Activated T-helper 1 cell treated with Interleukin-2 at 50 U/mL for 16 hours (primary cell): ENCODE data around the gene GALNT17.

Experiments used
- DNase-seq: peaks from one replicate; pipeline ENCODE4 v3.0.0-alpha.2; 2020; ENCODE audit warnings: low read depth

GALNT17 gene

GRCh38 chr7:71393661-71394060 is 261.7 kb downstream of the GALNT17 start:
- DNase-seq, result no peak

DNA sequence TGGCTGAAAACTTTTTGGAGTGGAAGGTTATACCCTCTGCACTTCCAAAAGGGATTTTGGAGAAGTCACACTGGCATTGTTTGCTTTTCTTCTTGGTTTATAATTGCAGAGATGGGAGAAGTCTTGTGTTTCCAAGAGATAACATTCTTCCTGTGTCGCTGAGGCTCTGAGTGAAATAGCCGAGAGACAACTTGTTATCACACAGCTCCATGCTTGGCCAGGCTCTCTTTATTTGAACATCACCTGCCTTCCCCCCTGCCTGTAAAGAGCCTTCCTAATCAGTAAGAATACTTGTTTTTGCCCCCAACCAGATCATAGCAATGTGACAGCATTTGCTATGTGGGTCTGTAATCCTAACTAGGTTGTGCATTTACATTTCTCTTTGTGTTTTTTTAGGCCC is 270.7 kb downstream of the GALNT17 start:
- DNase-seq, result no peak

DNA sequence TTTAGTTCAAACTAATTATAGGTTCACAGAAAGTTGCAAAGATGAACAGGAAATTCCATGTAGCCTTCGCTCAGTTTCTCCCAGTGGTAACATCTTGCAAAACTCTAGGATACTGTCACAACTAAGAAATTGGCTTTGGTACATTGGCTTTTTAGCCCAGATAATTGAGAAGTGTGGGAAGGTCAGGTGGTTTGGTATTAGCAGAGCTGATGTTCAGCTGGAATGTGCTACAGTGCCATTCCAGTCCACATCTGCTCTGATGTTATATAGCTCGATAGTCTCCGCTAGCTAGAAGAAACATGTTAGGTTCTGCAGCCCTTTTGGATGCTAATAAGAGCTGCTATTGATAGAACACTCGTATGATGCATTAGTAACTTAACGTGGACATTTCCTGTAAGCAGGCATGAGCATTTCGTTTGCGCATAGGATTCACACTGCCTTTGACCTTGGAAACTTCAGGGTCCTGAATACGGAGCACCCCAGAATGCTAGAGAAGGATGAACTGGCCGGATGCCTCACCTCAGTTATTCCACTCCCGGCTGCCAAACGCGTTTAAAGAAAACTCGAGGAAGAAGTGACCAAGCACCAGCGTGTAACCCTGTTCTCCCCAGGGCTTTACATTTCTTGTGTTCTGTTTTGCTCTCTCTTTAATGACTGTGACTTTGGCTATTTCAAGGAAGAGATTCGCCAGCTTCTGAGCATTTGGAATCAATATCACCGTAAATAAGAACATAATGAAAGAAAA is 271.4 kb downstream of the GALNT17 start:
- DNase-seq, result no peak

DNA sequence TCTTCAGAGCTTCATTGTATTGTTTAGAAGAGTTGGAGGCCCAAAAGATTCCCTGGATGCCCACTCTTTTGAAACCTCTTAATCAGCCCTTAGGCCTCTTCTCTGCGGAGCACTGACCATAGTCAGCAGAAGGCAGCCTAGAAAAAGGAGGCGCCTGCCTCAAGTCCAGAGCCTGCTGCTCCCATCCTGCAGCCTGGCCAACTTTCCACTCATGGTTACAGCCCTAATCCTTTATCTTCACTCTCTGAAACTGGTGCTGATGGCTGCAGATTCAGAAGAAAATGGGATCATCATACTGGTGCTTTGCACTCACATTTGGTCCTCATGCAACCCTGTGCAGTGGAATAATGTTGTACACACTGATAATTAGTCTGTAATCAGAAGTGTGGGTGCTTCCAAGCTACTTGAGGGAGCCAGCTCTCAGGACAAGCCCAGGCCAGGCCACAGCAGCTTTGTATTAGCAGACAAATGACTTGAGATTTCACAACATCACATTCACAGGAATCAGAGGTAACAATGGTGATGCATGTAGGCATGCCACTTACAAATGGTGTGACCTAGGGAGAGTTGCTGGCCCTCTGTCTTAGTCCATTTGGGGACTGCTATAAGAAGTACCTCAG is 272.9 kb downstream of the GALNT17 start:
- no peak for DNase-seq

- DNase-seq, result no peak
Observed at GRCh38 chr7:71408271-71408670, 276.3 kb downstream of the GALNT17 start.

DNA sequence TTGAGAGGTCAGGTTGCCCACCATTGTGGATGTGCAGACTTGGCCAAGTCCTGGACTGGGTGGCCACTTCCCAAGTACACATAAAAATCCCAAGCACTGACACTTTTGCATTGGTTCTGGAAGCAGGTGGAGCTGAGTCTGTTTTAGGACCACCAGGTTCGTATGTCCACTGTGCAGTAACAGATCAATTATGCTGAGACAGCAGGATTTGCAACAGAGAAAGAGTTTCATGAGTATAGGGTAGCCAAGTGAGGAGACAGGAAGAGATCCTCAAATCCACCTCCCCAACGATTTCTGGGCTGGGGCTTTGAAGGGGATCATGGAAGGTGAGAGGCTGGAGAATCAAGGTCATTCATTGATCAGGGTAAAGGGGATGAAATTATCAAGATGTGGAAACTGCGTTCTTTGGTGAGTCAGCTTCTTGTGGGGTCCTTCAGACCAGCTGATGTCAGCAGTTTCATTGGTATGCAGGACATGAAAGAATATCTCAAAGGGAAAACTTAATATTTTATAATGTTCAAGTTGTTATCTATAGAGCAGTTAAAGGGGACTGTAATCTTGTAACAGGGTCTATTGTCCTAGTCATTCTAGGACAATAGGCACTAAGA is 277.7 kb downstream of the GALNT17 start:
- no peak for DNase-seq

DNA sequence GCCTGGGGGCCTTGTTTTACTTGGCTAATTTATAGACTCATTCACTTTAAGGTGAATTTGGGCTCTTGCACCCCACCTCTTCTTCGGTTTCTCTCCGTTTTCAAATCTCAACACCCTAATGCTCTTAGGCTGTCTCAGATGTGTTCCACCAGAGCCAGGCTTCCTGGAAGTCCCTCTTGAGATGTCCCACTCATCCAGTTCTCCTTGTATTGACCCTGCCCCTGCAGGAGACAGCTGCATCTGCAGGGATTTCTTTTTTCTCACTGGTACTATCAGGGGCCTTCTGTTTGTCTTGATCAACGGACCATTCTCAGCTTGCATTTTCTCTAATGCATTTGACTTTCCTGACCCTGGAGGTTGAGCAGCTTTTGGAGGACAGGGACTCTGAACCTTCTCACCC is 279.5 kb downstream of the GALNT17 start:
- no peak for DNase-seq

GRCh38 chr7:71414490-71414889 is 282.5 kb downstream of the GALNT17 start:
- DNase-seq, result no peak

GRCh38 chr7:71419546-71420337 is 287.8 kb downstream of the GALNT17 start:
- no peak for DNase-seq

- no peak for DNase-seq
Observed at GRCh38 chr7:71422104-71422503, 290.2 kb downstream of the GALNT17 start.

DNA sequence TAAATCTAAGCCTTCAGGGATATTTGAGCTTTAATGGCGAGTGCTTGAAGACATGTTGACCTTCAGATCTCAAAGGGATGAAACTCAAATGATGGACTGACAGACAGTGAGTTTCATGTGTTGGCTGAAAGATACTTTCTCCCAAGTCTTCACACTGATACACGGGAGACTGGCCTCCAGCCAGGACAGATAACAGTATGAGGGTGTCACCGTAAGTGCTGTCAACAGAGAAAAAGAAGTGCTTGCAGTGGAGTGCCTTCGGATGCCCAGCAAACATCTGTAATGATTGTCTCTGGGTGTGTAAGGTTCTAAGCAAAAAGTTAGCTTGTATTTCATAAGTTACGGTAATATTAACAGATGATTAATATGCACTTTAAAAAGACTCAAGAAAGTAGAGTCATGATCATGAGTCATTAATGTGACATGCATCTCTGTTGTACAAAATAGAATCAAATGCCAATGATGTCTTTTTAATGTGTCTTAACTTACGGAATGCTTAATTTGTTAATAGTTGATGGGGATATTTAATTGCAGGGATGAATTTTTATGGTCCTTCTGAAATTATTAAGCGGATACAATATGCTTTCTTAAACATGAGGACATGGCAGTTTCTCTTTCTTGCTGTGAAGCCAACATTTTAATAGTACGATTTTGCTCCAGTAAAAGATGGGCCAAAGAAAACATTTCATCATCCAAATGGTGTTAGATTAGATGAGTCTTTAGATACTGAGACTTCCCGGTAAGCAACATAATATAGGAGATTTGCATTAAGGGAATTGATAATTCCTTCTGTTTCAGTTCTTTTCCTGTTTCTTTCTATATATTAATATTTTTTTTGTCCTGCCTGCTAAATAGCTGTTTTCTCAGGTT is 292.5 kb downstream of the GALNT17 start:
- no peak for DNase-seq

GRCh38 chr7:71429083-71429482 is 297.1 kb downstream of the GALNT17 start:
- DNase-seq, result no peak

GRCh38 chr7:71430246-71430645 is 298.3 kb downstream of the GALNT17 start:
- DNase-seq, result no peak

GRCh38 chr7:71439321-71439720 is 307.4 kb downstream of the GALNT17 start:
- no peak for DNase-seq

GRCh38 chr7:71442492-71443190 is 310.7 kb downstream of the GALNT17 start:
- no peak for DNase-seq

- DNase-seq, result no peak
Observed at GRCh38 chr7:71443191-71443530, 311.2 kb downstream of the GALNT17 start.

- DNase-seq, result no peak
Observed at GRCh38 chr7:71444130-71444529, 312.2 kb downstream of the GALNT17 start.

DNA sequence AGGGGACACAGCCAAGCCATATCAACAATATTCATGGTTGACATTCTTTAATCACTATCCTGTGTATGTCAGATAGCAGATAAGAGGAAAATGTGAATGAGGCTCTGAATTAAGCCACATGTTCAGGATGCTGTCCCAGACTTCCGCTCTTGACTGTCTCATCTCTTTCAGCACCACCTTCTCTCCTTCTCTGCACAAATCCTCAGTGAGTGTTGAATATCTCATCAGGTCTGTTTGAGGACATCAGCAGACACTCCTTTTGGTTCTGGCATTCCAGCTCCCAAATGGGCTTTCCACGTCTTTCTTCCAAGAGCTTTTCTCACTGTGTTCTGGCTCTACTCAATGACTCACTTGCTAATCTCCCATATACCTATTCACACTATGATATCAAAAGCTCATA is 321.7 kb downstream of the GALNT17 start:
- DNase-seq, result no peak

GRCh38 chr7:71454981-71455380 is 323.0 kb downstream of the GALNT17 start:
- no peak for DNase-seq

DNA sequence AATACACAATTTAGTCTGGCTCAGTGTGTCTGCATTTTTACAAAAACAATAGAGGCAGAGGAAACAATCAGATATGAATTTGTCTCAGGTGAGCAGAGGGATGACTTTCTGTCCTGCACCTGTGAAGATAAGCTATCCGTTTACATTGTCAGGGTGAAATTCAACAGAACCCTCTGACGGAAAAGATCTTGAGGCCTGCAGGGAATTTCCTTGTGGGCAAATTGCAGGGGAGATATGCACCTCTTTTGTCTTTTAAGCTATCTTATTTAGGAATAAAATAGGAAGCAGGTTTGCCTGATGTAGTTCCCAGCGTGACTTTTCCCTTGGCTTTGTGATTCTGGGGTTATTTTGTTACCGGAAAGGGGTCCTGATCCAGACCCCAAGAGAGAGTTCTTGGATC is 325.1 kb downstream of the GALNT17 start:
- no peak for DNase-seq
